DOHH2 (cell line): Measurements from ENCODE around the gene MRM2.

Experiments
- H3F3A ChIP-seq: fragments of 200-600 bp; sonication (generic), shearing (Covaris generic); 2 replicates; pipeline ENCODE4 v1.6.0; 2016; ENCODE audit warnings: antibody characterized with exemption, mild to moderate bottlenecking; ENCODE audit not compliant: control insufficient read depth, insufficient read depth
- H3K27ac ChIP-seq: fragments of 200-600 bp; sonication (generic); 2 replicates; pipeline ENCODE4 v1.5.1; 2014; ENCODE audit warnings: low read depth, mild to moderate bottlenecking, low read length, moderate library complexity
- H3K27me3 ChIP-seq: fragments of 200-600 bp; sonication (generic); 2 replicates; pipeline ENCODE4 v1.6.1; 2014; ENCODE audit warnings: mild to moderate bottlenecking, low read length, mixed read lengths; ENCODE audit not compliant: control insufficient read depth
- H3K36me3 ChIP-seq: fragments of 200-600 bp; sonication (generic); 2 replicates; pipeline ENCODE4 v1.6.1; 2014; ENCODE audit warnings: mild to moderate bottlenecking, low read length, moderate library complexity, mixed read lengths; ENCODE audit not compliant: control insufficient read depth
- H3K4me1 ChIP-seq: fragments of 200-600 bp; sonication (generic); 2 replicates; pipeline ENCODE4 v1.6.1; 2014; ENCODE audit warnings: mild to moderate bottlenecking, low read length, mixed read lengths; ENCODE audit not compliant: control insufficient read depth
- H3K4me2 ChIP-seq: fragments of 200-600 bp; sonication (generic); 2 replicates; pipeline ENCODE4 v1.6.0; 2014; ENCODE audit warnings: mild to moderate bottlenecking, low read length, moderate library complexity
- H3K4me3 ChIP-seq: fragments of 200-600 bp; sonication (generic); 2 replicates; pipeline ENCODE4 v1.5.1; 2014; ENCODE audit warnings: mild to moderate bottlenecking, low read length, mixed read lengths
- H3K79me2 ChIP-seq: fragments of 200-600 bp; sonication (generic); 2 replicates; pipeline ENCODE4 v1.6.1; 2014; ENCODE audit warnings: mild to moderate bottlenecking, low read length, mixed read lengths; ENCODE audit not compliant: control insufficient read depth
- H3K9me2 ChIP-seq: fragments of 200-600 bp; sonication (generic); replicated peaks from 2 replicates; pipeline ENCODE4 v1.6.1; 2014; ENCODE audit warnings: mild to moderate bottlenecking, low read length, mixed read lengths; ENCODE audit not compliant: control insufficient read depth
- H3K9me3 ChIP-seq: fragments of 200-600 bp; sonication (generic); 2 replicates; pipeline ENCODE4 v1.6.1; 2014; ENCODE audit warnings: antibody characterized with exemption, low read length, mixed read lengths; ENCODE audit not compliant: control insufficient read depth, insufficient read depth
- H4K20me1 ChIP-seq: fragments of 200-600 bp; sonication (generic); 2 replicates; pipeline ENCODE4 v1.6.0; 2014; ENCODE audit warnings: low read depth, mild to moderate bottlenecking, antibody characterized with exemption, low read length, moderate library complexity; ENCODE audit not compliant: control insufficient read depth, insufficient read depth
- CTCF ChIP-seq: fragments of 200-600 bp; sonication (generic); IDR thresholded peaks from one replicate; pipeline ENCODE4 v1.5.1; 2014; ENCODE audit warnings: antibody characterized with exemption, mild to moderate bottlenecking, low read depth, low read length; ENCODE audit not compliant: poor library complexity, severe bottlenecking
- EZH2phosphoT487 ChIP-seq: fragments of 200-600 bp; sonication (generic); IDR thresholded peaks from 2 replicates; pipeline ENCODE4 v1.6.1; 2017; ENCODE audit warnings: borderline replicate concordance, mild to moderate bottlenecking, antibody characterized with exemption, low read length, moderate library complexity, mixed read lengths

Gene MRM2

GRCh38 chr7:2205036-2205780 is 36.8 kb downstream of the MRM2 start:
- Histone ChIP-seq H3K9me2 (no peaks in the 10 kb centered on the region), H4K20me1 (peaks cover 8% of the 10 kb centered on the region), H3K9me3 (no peaks in the 10 kb centered on the region; the same call in 1 of the 2 replicates), H3F3A (0 out of 2 replicates have a peak, but pooled peaks cover 2% of the 10 kb centered on the region), H3K79me2 (peaks cover 25% of the 10 kb centered on the region), H3K27ac (no peak overlapping the region), H3K4me2 (no peak overlapping the region), H3K4me1 (peaks cover 23% of the 10 kb centered on the region), H3K4me3 (no peak overlapping the region), H3K36me3 (peaks cover 73% of the 10 kb centered on the region), H3K27me3 (no peaks in the 10 kb centered on the region)
- no peak for TF ChIP-seq CTCF
- no peak for TF ChIP-seq EZH2phosphoT487

GRCh38 chr7:2204446-2204845 is 37.6 kb downstream of the MRM2 start:
- Histone ChIP-seq H3K4me3 (no peak overlapping the region), H4K20me1 (peaks cover 8% of the 10 kb centered on the region), H3K4me2 (peak overlapping the region; percentile 46), H3K27me3 (no peaks in the 10 kb centered on the region), H3K36me3 (peaks cover 75% of the 10 kb centered on the region), H3K27ac (no peak overlapping the region), H3K9me3 (peaks cover 4% of the 10 kb centered on the region; the same call in 1 of the 2 replicates), H3F3A (0 out of 2 replicates have a peak, but pooled peaks cover 2% of the 10 kb centered on the region), H3K9me2 (no peaks in the 10 kb centered on the region), H3K79me2 (peaks cover 21% of the 10 kb centered on the region), H3K4me1 (peaks cover 17% of the 10 kb centered on the region)
- TF ChIP-seq EZH2phosphoT487 (no peak), CTCF (no peak)

GRCh38 chr7:2203766-2204300 is 38.2 kb downstream of the MRM2 start:
- TF ChIP-seq EZH2phosphoT487, result no peak
- no peak for TF ChIP-seq CTCF
- Histone ChIP-seq H3K4me1 (peaks cover 17% of the 10 kb centered on the region), H3F3A (0 out of 2 replicates have a peak, but pooled peaks cover 2% of the 10 kb centered on the region), H4K20me1 (peaks cover 8% of the 10 kb centered on the region), H3K27me3 (no peaks in the 10 kb centered on the region), H3K4me2 (peak overlapping the region; percentile 46), H3K36me3 (peaks cover 75% of the 10 kb centered on the region), H3K9me3 (peaks cover 10% of the 10 kb centered on the region; the same call in 1 of the 2 replicates), H3K4me3 (peak overlapping the region; percentile 18), H3K9me2 (no peaks in the 10 kb centered on the region), H3K79me2 (peaks cover 27% of the 10 kb centered on the region), H3K27ac (no peak overlapping the region)
